H1 (cell line): ENCODE results near the gene FOXC1. TPM values are rescaled to one million over a fixed set of nuclear protein-coding genes. Genes with fewer than 3 reads are reported as not detected.
A peak's percentile ranks its signal among the peaks of the same experiment; 100 is the strongest.

Experiments
- CTCF ChIA-PET: fragments of 300-600 bp; sonication (Branson Sonifier 250); formaldehyde crosslinking; loops from one replicate; lab custom pipeline; 2021; ENCODE audit not compliant: partially characterized antibody; lab: Charles Lee
- POLR2A ChIA-PET: fragments of 300-600 bp; sonication (Branson Sonifier 250); formaldehyde crosslinking; loops from one replicate; lab custom pipeline; 2021; ENCODE audit warnings: inconsistent platforms; ENCODE audit not compliant: partially characterized antibody; lab: Charles Lee
- DNase-seq, 2 experiments: peaks; one replicate each; pipeline versions ENCODE4 v3.0.0 to v3.0.0-alpha.2; 2010 to 2022; ENCODE audit warnings: low spot score in 2 of 2, low read depth in 1 of 2, mixed read lengths in 1 of 2
- FAIRE-seq: peaks from 2 replicates; lab custom pipeline; 2011; peaks lifted over from hg19 to GRCh38; lab: Jason Lieb, UNC
- H2AFZ ChIP-seq: 2 replicates; pipeline ENCODE4 v1.8.1; 2012; ENCODE audit warnings: low read length, inconsistent platforms
- H2AK5ac ChIP-seq: 2 replicates; pipeline ENCODE4 v1.6.1; 2013; ENCODE audit warnings: low read depth, low read length
- H2BK120ac ChIP-seq: replicated peaks from 2 replicates; pipeline ENCODE3; 2013; ENCODE audit warnings: low read depth, low read length, inconsistent platforms
- H2BK12ac ChIP-seq: 2 replicates; pipeline ENCODE4 v1.6.1; 2013; ENCODE audit warnings: low read depth, low read length
- H2BK15ac ChIP-seq: 2 replicates; pipeline ENCODE4 v1.6.1; 2013; ENCODE audit warnings: low read length
- H2BK20ac ChIP-seq: 2 replicates; pipeline ENCODE4 v1.6.1; 2013; ENCODE audit warnings: low read length
- H2BK5ac ChIP-seq: 2 replicates; pipeline ENCODE4 v1.6.1; 2013; ENCODE audit warnings: low read depth, low read length
- H3K14ac ChIP-seq: 2 replicates; pipeline ENCODE4 v1.6.1; 2013; ENCODE audit warnings: inconsistent platforms; ENCODE audit not compliant: insufficient read length
- H3K18ac ChIP-seq: 2 replicates; pipeline ENCODE4 v1.6.1; 2013; ENCODE audit warnings: low read length; ENCODE audit errors: extremely low read depth
- H3K23ac ChIP-seq: 2 replicates; pipeline ENCODE4 v1.6.1; 2013; ENCODE audit warnings: inconsistent platforms; ENCODE audit not compliant: insufficient read length
- H3K23me2 ChIP-seq: 2 replicates; pipeline ENCODE4 v1.6.1; 2013; ENCODE audit warnings: low read depth, low read length
- H3K27ac ChIP-seq: 2 replicates; pipeline ENCODE4 v1.6.1; 2011; ENCODE audit warnings: low read depth, low read length, inconsistent platforms
- H3K27me3 ChIP-seq, 4 experiments: replicated peaks in 1 of 4; 1 replicate in 1 of 4; 2 replicates in 3 of 4; pipeline versions ENCODE4 v1.6.1 to v1.8.1; 2011 to 2013; ENCODE audit warnings: low read length in 3 of 4, mild to moderate bottlenecking in 3 of 4, inconsistent platforms in 2 of 4, mixed read lengths in 2 of 4, moderate library complexity in 1 of 4; ENCODE audit not compliant: control insufficient read depth in 3 of 4, insufficient read depth in 3 of 4; ENCODE audit errors: extremely low read depth in 1 of 4
- H3K36me3 ChIP-seq, 4 experiments: 2 replicates each; pipeline versions ENCODE4 v1.6.1 to v1.8.1; 2011 to 2013; ENCODE audit warnings: mild to moderate bottlenecking in 4 of 4, low read length in 3 of 4, moderate library complexity in 2 of 4, control low read depth in 1 of 4, inconsistent platforms in 1 of 4; ENCODE audit not compliant: insufficient read depth in 4 of 4, control insufficient read depth in 2 of 4
- H3K4ac ChIP-seq: replicated peaks from 2 replicates; pipeline ENCODE3; 2013; ENCODE audit warnings: low read length, low read depth, mixed read lengths, inconsistent platforms; ENCODE audit not compliant: insufficient read length
- H3K4me1 ChIP-seq, 4 experiments: replicated peaks in 1 of 4; 1 replicate in 1 of 4; 2 replicates in 3 of 4; pipeline versions ENCODE4 v1.6.1 to v1.8.1; 2011 to 2013; ENCODE audit warnings: low read length in 3 of 4, inconsistent platforms in 2 of 4, mixed read lengths in 1 of 4; ENCODE audit not compliant: insufficient read depth in 4 of 4, control insufficient read depth in 3 of 4
- H3K4me2 ChIP-seq, 2 experiments: 2 replicates each; pipeline versions ENCODE4 v1.6.1 to v1.8.1; 2011 to 2013; ENCODE audit warnings: low read depth in 2 of 2, low read length in 2 of 2, control low read depth in 1 of 2, inconsistent platforms in 1 of 2, mild to moderate bottlenecking in 1 of 2; ENCODE audit not compliant: insufficient read depth in 1 of 2
- H3K4me3 ChIP-seq, 4 experiments: fragments of 200-600, 300-600 bp in 1 of 4; sonication (generic), shearing (Covaris generic), sonication (Bioruptor Twin) in 1 of 4; 2 replicates each; pipeline versions ENCODE4 v1.5.1 to v1.8.1; 2011 to 2016; ENCODE audit warnings: low read length in 4 of 4, low read depth in 3 of 4, control low read depth in 2 of 4, inconsistent platforms in 2 of 4, mild to moderate bottlenecking in 2 of 4, mixed read lengths in 1 of 4, moderate library complexity in 1 of 4; ENCODE audit not compliant: insufficient read depth in 2 of 4; ENCODE audit errors: extremely low read depth in 1 of 4
- H3K56ac ChIP-seq: replicated peaks from 2 replicates; pipeline ENCODE3; 2013; ENCODE audit warnings: low read depth, mild to moderate bottlenecking, mixed read lengths, low read length, inconsistent platforms; ENCODE audit not compliant: insufficient read length
- H3K79me1 ChIP-seq: 2 replicates; pipeline ENCODE4 v1.6.1; 2013; ENCODE audit warnings: low read depth, low read length, control low read depth
- H3K79me2 ChIP-seq, 2 experiments: 2 replicates each; pipeline versions ENCODE4 v1.6.1 to v1.8.1; 2012 to 2013; ENCODE audit warnings: low read length in 2 of 2, mild to moderate bottlenecking in 2 of 2, inconsistent platforms in 1 of 2; ENCODE audit not compliant: insufficient read depth in 2 of 2, control insufficient read depth in 1 of 2
- H3K9ac ChIP-seq, 4 experiments: replicated peaks in 1 of 4; 1 replicate in 1 of 4; 2 replicates in 3 of 4; pipeline versions ENCODE4 v1.6.1 to v1.8.1; 2011 to 2013; ENCODE audit warnings: low read depth in 3 of 4, low read length in 3 of 4, control low read depth in 2 of 4, mild to moderate bottlenecking in 2 of 4, moderate library complexity in 2 of 4, inconsistent platforms in 1 of 4; ENCODE audit errors: extremely low read depth in 1 of 4
- H3K9me3 ChIP-seq, 2 experiments: 2 replicates each; pipeline versions ENCODE4 v1.6.1 to v1.8.1; 2012 to 2013; ENCODE audit warnings: mild to moderate bottlenecking in 2 of 2, moderate library complexity in 2 of 2, control low read depth in 1 of 2, inconsistent platforms in 1 of 2, low read depth in 1 of 2, low read length in 1 of 2, mixed read lengths in 1 of 2; ENCODE audit not compliant: insufficient read depth in 2 of 2
- H4K20me1 ChIP-seq, 2 experiments: replicated peaks in 1 of 2; 2 replicates each; pipeline versions ENCODE3 to v1.8.1; 2011 to 2013; ENCODE audit warnings: inconsistent platforms in 2 of 2, low read length in 2 of 2, mild to moderate bottlenecking in 1 of 2; ENCODE audit not compliant: insufficient read depth in 2 of 2, control insufficient read depth in 1 of 2
- H4K5ac ChIP-seq: 2 replicates; pipeline ENCODE4 v1.6.1; 2013; ENCODE audit warnings: low read length, low read depth, mixed read lengths, inconsistent platforms; ENCODE audit not compliant: insufficient read length
- H4K8ac ChIP-seq: 2 replicates; pipeline ENCODE4 v1.8.0; 2013; ENCODE audit warnings: mild to moderate bottlenecking, moderate library complexity, low read length, inconsistent platforms; ENCODE audit not compliant: insufficient read depth; ENCODE audit errors: extremely low read depth
- H4K91ac ChIP-seq: replicated peaks from 2 replicates; pipeline ENCODE3; 2013; ENCODE audit warnings: low read length, mixed read lengths, inconsistent platforms; ENCODE audit not compliant: insufficient read length
- CHD1 ChIP-seq: IDR thresholded peaks from 2 replicates; pipeline ENCODE4 v1.6.1; 2012; ENCODE audit warnings: low read depth, low read length, improper control_type of control experiment
- GABPA ChIP-seq: IDR thresholded peaks from 2 replicates; pipeline ENCODE4 v1.6.1; 2011; ENCODE audit warnings: mild to moderate bottlenecking, low read length, moderate library complexity, borderline replicate concordance; ENCODE audit not compliant: insufficient read depth
- KDM5A ChIP-seq: fragments of 200-600 bp; IDR thresholded peaks from 2 replicates; pipeline ENCODE4 v1.7.1; 2012; ENCODE audit warnings: mild to moderate bottlenecking, low read length, inconsistent platforms, mixed read lengths
- SIRT6 ChIP-seq: IDR thresholded peaks from one replicate; pipeline ENCODE4 v1.7.1; 2012; ENCODE audit warnings: low read length, inconsistent platforms
- SP1 ChIP-seq: IDR thresholded peaks from 2 replicates; pipeline ENCODE4 v1.6.1; 2011; ENCODE audit warnings: low read depth, low read length
- SRF ChIP-seq: IDR thresholded peaks from 2 replicates; pipeline ENCODE4 v1.6.1; 2011; ENCODE audit warnings: mild to moderate bottlenecking, low read depth, low read length, moderate library complexity
- TAF1 ChIP-seq: IDR thresholded peaks from 2 replicates; pipeline ENCODE4 v1.6.1; 2011; ENCODE audit warnings: mild to moderate bottlenecking, low read depth, low read length
- TAF7 ChIP-seq: optimal IDR thresholded peaks from 2 replicates; pipeline ENCODE3; 2011; ENCODE audit warnings: low read depth, mild to moderate bottlenecking, inconsistent platforms, low read length, moderate library complexity, borderline replicate concordance
- whole genome bisulfite sequencing, 2 experiments: shearing (Covaris generic) in 1 of 2; methylation state at CpG; one replicate each; pipeline versions ENCODE4 v1.1.6 to v1.1.7; 2013 to 2015; ENCODE audit warnings: low lambda C conversion rate in 2 of 2, mixed read lengths in 2 of 2, inconsistent platforms in 1 of 2, low coverage in 1 of 2, missing lambda C conversion rate in 1 of 2; ENCODE audit not compliant: insufficient replicate concordance in 2 of 2, insufficient coverage in 1 of 2, insufficient read length in 1 of 2; ENCODE audit errors: extremely low coverage in 1 of 2, missing lambda C conversion rate in 1 of 2; 5-methylcytosine and 5-hydroxymethylcytosine counted together
- polyA plus RNA-seq, 7 experiments: library from polyadenylated mRNA; depleted of rRNA in 3 of 7; stranded (reverse) in 5 of 7; unstranded in 2 of 7; fragments of >200 nt in 5 of 7; fragments of 200-250 nt in 2 of 7; gene quantifications; 1 replicate in 5 of 7; 2 replicates in 1 of 7; 4 replicates in 1 of 7; pipeline versions ENCODE4 v1.2.1 to v1.2.3, GENCODE V29; 2011 to 2013; ENCODE audit warnings: missing spikeins in 2 of 7, mixed read lengths in 2 of 7
- total RNA-seq: library from RNA; stranded (reverse); fragmentation: NEBNext Ultra II Directional; extraction: Animal tissue kit (Norgen Biotek cat#: 25700); gene quantifications from 2 replicates; pipeline ENCODE4 v1.2.1, GENCODE V29; 2021
- TF ChIP-seq, protein P1 (sequence below): IDR thresholded peaks from 2 replicates; pipeline ENCODE4 v1.6.1; 2012; ENCODE audit warnings: inconsistent platforms
- TF ChIP-seq, protein P2 (sequence below): IDR thresholded peaks from 2 replicates; pipeline ENCODE4 v1.6.1; 2011; ENCODE audit warnings: low read length, improper control_type of control experiment
- TF ChIP-seq, protein P3 (sequence below): IDR thresholded peaks from 2 replicates; pipeline ENCODE4 v1.6.1; 2012; ENCODE audit warnings: inconsistent platforms

The FOXC1 gene
- total and polyA plus RNA-seq, 2 of the 8 experiments (the other 6 are each of a cell fraction or from before 2014, with no cell fraction given): 0.22 TPM; not detected in 1

DNA sequence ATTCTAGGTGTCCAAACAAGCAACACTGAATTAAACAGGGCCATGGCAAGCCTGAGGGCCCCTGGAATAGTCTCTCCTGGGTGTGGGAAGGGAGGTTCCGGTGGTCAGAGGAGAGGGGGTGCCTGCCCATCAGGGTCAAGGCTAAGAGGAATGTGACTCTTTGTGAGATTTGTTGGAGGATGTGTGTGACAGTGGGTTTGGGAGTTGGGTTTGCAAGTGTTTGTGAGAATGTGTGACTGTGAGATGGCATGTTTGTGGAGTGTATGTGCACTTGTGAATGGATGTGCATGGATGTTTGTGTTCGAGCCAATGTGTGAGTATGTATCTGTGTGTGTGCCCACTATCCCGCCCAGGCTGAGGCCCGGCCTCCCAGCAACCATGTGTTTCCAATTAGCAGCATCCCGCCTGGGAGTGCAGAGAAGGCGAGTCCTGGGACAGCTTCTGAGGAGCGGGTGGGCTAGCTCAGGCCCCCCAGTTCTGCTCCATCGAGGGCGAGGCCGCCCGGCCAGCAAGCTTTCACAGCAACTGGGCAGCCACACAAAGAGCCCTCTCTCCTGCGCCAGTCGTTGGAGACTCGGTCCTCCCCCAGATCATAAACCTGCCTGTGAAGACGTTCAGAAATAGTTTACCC lies 12.6 kb downstream of the FOXC1 start:
- DNase-seq (no peak), FAIRE-seq (no peak)
- H2AK5ac ChIP-seq: peak overlapping the region; percentile 82; the same call in 1 of the 2 replicates
- 0 out of 2 replicates have a peak overlapping the region, but pooled peaks have one; percentile 17 for H2BK12ac ChIP-seq
- no peak overlapping the region for H3K18ac ChIP-seq
- H4K20me1 ChIP-seq: peaks cover 33 to 38% of the 10 kb centered on the region in 2 experiments
- H3K9ac ChIP-seq: no peak overlapping the region
- no peaks in the 10 kb centered on the region for H3K79me2 ChIP-seq
- no peak overlapping the region for H3K4me3 ChIP-seq
- no peak overlapping the region for H3K4ac ChIP-seq
- no peaks in the 10 kb centered on the region for H3K79me1 ChIP-seq
- H3K36me3 ChIP-seq: peaks cover 0 to 11% (median 0%) of the 10 kb centered on the region in 4 experiments; a peak in 2 of 8 replicates
- no peak overlapping the region for H2BK15ac ChIP-seq
- peaks cover 97 to 100% (median 99%) of the 10 kb centered on the region in 4 experiments for H3K27me3 ChIP-seq
- no peak overlapping the region for H3K23ac ChIP-seq
- H3K27ac ChIP-seq: no peak overlapping the region
- H2AFZ ChIP-seq: no peak overlapping the region
- no peak overlapping the region for H3K56ac ChIP-seq
- no peak overlapping the region for H4K91ac ChIP-seq
- no peak overlapping the region for H4K8ac ChIP-seq
- no peak overlapping the region for H2BK120ac ChIP-seq
- H3K14ac ChIP-seq: no peak overlapping the region
- no peak overlapping the region for H2BK20ac ChIP-seq
- peaks cover 6% of the 10 kb centered on the region; the same call in 1 of the 2 replicates for H3K23me2 ChIP-seq
- 72% methylated on average over 15 of the region's 15 CpGs; no CpG with 5 or more reads in 1 of the 2 experiments for WGBS, 2 experiments
- CTCF ChIA-PET: interaction anchor here (2.8 kb wide), 1 partner anchor 10 kb away, joined by 13 read pairs; no protein-coding TSS in a partner anchor
- no peak overlapping the region for H2BK5ac ChIP-seq
- H3K4me1 ChIP-seq: peaks cover 0 to 26% (median 18%) of the 10 kb centered on the region in 4 experiments; a peak in 5 of 7 replicates
- no peak overlapping the region for H3K4me2 ChIP-seq
- H3K9me3 ChIP-seq: no peaks in the 10 kb centered on the region; a peak in 1 of 4 replicates
- no peak overlapping the region for H4K5ac ChIP-seq
- POLR2A ChIA-PET: interaction anchor here (3.4 kb wide), 1 partner anchor 15 kb away, joined by 13 read pairs; no protein-coding TSS in a partner anchor
- TF ChIP-seq TAF1: no peak
- TF ChIP-seq CHD1: no peak
- no peak for TF ChIP-seq TAF7
- TF ChIP-seq, protein P1, sequence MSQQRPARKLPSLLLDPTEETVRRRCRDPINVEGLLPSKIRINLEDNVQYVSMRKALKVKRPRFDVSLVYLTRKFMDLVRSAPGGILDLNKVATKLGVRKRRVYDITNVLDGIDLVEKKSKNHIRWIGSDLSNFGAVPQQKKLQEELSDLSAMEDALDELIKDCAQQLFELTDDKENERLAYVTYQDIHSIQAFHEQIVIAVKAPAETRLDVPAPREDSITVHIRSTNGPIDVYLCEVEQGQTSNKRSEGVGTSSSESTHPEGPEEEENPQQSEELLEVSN: no peak
- no peak for TF ChIP-seq GABPA
- no peak for TF ChIP-seq KDM5A
- TF ChIP-seq, protein P2, sequence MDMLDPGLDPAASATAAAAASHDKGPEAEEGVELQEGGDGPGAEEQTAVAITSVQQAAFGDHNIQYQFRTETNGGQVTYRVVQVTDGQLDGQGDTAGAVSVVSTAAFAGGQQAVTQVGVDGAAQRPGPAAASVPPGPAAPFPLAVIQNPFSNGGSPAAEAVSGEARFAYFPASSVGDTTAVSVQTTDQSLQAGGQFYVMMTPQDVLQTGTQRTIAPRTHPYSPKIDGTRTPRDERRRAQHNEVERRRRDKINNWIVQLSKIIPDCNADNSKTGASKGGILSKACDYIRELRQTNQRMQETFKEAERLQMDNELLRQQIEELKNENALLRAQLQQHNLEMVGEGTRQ: no peak
- TF ChIP-seq SIRT6: no peak
- no peak for TF ChIP-seq SRF
- TF ChIP-seq, protein P3, sequence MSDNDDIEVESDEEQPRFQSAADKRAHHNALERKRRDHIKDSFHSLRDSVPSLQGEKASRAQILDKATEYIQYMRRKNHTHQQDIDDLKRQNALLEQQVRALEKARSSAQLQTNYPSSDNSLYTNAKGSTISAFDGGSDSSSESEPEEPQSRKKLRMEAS: no peak
- TF ChIP-seq SP1: no peak
